Skeletal muscle tissue (tissue), 4 donors: Measurements from ENCODE around the gene ADGRB2. TPM values are rescaled to one million over a fixed set of nuclear protein-coding genes. Genes with fewer than 3 reads are reported as not detected.
"Not testable (repeated sequence)": the region's sequence is repeated elsewhere in the genome, so short reads cannot be mapped to it uniquely, and the experiment has no call there.

Source experiments
- H3K27ac ChIP-seq: one replicate; pipeline ENCODE4 v1.7.0; 2013; ENCODE audit warnings: mild to moderate bottlenecking, low read depth, low read length, inconsistent platforms
- H3K27me3 ChIP-seq, 3 donors: one replicate each; pipeline ENCODE4 v1.7.0; 2013; ENCODE audit warnings: low read length in 3 of 3; ENCODE audit not compliant: control insufficient read depth in 3 of 3, insufficient read depth in 3 of 3
- H3K36me3 ChIP-seq, 3 donors: one replicate each; pipeline ENCODE4 v1.7.0; 2013; ENCODE audit warnings: low read length in 3 of 3; ENCODE audit not compliant: control insufficient read depth in 3 of 3, insufficient read depth in 3 of 3
- H3K4me1 ChIP-seq, 3 donors: one replicate each; pipeline ENCODE4 v1.7.0; 2013; ENCODE audit warnings: low read length in 3 of 3, mild to moderate bottlenecking in 3 of 3; ENCODE audit not compliant: control insufficient read depth in 3 of 3, insufficient read depth in 3 of 3
- H3K4me3 ChIP-seq, 3 donors: one replicate each; pipeline ENCODE4 v1.7.0; 2013; ENCODE audit warnings: low read length in 3 of 3
- H3K9ac ChIP-seq, 3 donors: one replicate each; pipeline ENCODE4 v1.7.0; 2013; ENCODE audit warnings: low read length in 3 of 3, mild to moderate bottlenecking in 3 of 3, moderate library complexity in 2 of 3, low read depth in 1 of 3
- H3K9me3 ChIP-seq, 3 donors: one replicate each; pipeline ENCODE4 v1.7.0; 2013; ENCODE audit warnings: low read length in 3 of 3; ENCODE audit not compliant: control insufficient read depth in 3 of 3
- total RNA-seq: library from RNA; depleted of rRNA; stranded (reverse); fragments of >200 nt; gene quantifications from one replicate; pipeline ENCODE4 v1.2.3, GENCODE V29; 2014
- donor health status: Osteomylitis.

ADGRB2 gene
- total RNA-seq, 1 donor from 2014 or later: 6.3 TPM

GRCh38 chr1:31715087-31715872 lies 48.9 kb downstream of the ADGRB2 start:
- Histone ChIP-seq H3K4me3 (peak overlapping the region; percentile 69 to 84 (median 78)), H3K36me3 (no peaks in the 10 kb centered on the region), H3K4me1 (peaks cover 21 to 38% (median 24%) of the 10 kb centered on the region in 3 donors), H3K27me3 (peaks cover 0 to 5% (median 0%) of the 10 kb centered on the region in 3 donors), H3K9ac (peak overlapping the region; percentile 75 to 87 (median 77)), H3K9me3 (no peaks in the 10 kb centered on the region), H3K27ac (peak overlapping the region; percentile 96)

GRCh38 chr1:31714442-31715086 lies 49.6 kb downstream of the ADGRB2 start:
- H3K9ac ChIP-seq: peak overlapping the region; percentile 74 to 87 (median 77)
- peaks cover 0 to 5% (median 0%) of the 10 kb centered on the region in 3 donors for H3K27me3 ChIP-seq
- H3K36me3 ChIP-seq: no peaks in the 10 kb centered on the region
- H3K9me3 ChIP-seq: no peaks in the 10 kb centered on the region
- H3K4me3 ChIP-seq: peak overlapping the region; percentile 69 to 84 (median 78)
- peak overlapping the region; percentile 96 for H3K27ac ChIP-seq
- peaks cover 21 to 38% (median 24%) of the 10 kb centered on the region in 3 donors for H3K4me1 ChIP-seq

GRCh38 chr1:31712630-31713029 lies 51.5 kb downstream of the ADGRB2 start:
- H3K4me3 ChIP-seq: no peak overlapping the region

GRCh38 chr1:31712068-31712467 lies 52.1 kb downstream of the ADGRB2 start:
- peaks cover 21 to 38% (median 23%) of the 10 kb centered on the region in 3 donors for H3K4me1 ChIP-seq
- peak overlapping the region in 1 of 3 donors; percentile 28 for H3K9ac ChIP-seq

More at GRCh38 chr1:31712630-31713029, 51.5 kb downstream of the ADGRB2 start:
- Histone ChIP-seq H3K36me3 (no peaks in the 10 kb centered on the region), H3K9me3 (no peaks in the 10 kb centered on the region), H3K9ac (peak overlapping the region in 2 of 3 donors; percentile 26 to 28), H3K27me3 (no peaks in the 10 kb centered on the region), H3K27ac (peak overlapping the region; percentile 96), H3K4me1 (peaks cover 21 to 38% (median 23%) of the 10 kb centered on the region in 3 donors)

GRCh38 chr1:31708324-31708723 lies 55.8 kb downstream of the ADGRB2 start:
- Histone ChIP-seq H3K36me3 (no peaks in the 10 kb centered on the region), H3K27ac (no peak overlapping the region), H3K9me3 (no peaks in the 10 kb centered on the region), H3K4me1 (peaks cover 17 to 30% (median 23%) of the 10 kb centered on the region in 3 donors), H3K4me3 (no peak overlapping the region), H3K27me3 (no peaks in the 10 kb centered on the region), H3K9ac (no peak overlapping the region)

More at GRCh38 chr1:31712068-31712467, 52.1 kb downstream of the ADGRB2 start:
- no peak overlapping the region for H3K4me3 ChIP-seq
- peak overlapping the region; percentile 96 for H3K27ac ChIP-seq
- H3K27me3 ChIP-seq: no peaks in the 10 kb centered on the region
- no peaks in the 10 kb centered on the region for H3K9me3 ChIP-seq
- no peaks in the 10 kb centered on the region for H3K36me3 ChIP-seq

- H3K27me3 ChIP-seq: no peaks in the 10 kb centered on the region
- H3K9me3 ChIP-seq: no peaks in the 10 kb centered on the region
- no peak overlapping the region for H3K27ac ChIP-seq
- no peak overlapping the region for H3K9ac ChIP-seq
- peaks cover 18 to 29% (median 22%) of the 10 kb centered on the region in 3 donors for H3K4me1 ChIP-seq
- H3K36me3 ChIP-seq: no peaks in the 10 kb centered on the region
- no peak overlapping the region for H3K4me3 ChIP-seq
Observed at GRCh38 chr1:31707711-31708110, 56.4 kb downstream of the ADGRB2 start.

- not testable (repeated sequence) for H3K4me3 ChIP-seq, H3K36me3 ChIP-seq, H3K27ac ChIP-seq, H3K27me3 ChIP-seq, H3K9ac ChIP-seq, H3K9me3 ChIP-seq
- peaks cover 13 to 28% (median 23%) of the 10 kb centered on the region in 3 donors for H3K4me1 ChIP-seq
Observed at GRCh38 chr1:31707059-31707600, 57.0 kb downstream of the ADGRB2 start.

- no peaks in the 10 kb centered on the region for H3K9me3 ChIP-seq
- peaks cover 15 to 32% (median 29%) of the 10 kb centered on the region in 3 donors for H3K4me1 ChIP-seq
- H3K27ac ChIP-seq: no peak overlapping the region
- no peak overlapping the region for H3K4me3 ChIP-seq
- H3K36me3 ChIP-seq: no peaks in the 10 kb centered on the region
- H3K27me3 ChIP-seq: no peaks in the 10 kb centered on the region
- H3K9ac ChIP-seq: no peak overlapping the region
Observed at GRCh38 chr1:31706384-31707058, 57.6 kb downstream of the ADGRB2 start.

- Histone ChIP-seq H3K27ac (peak overlapping the region; percentile 75), H3K27me3 (no peaks in the 10 kb centered on the region), H3K4me3 (peak overlapping the region in 1 of 3 donors; percentile 41), H3K9ac (peak overlapping the region; percentile 25 to 66 (median 28)), H3K36me3 (no peaks in the 10 kb centered on the region), H3K9me3 (no peaks in the 10 kb centered on the region), H3K4me1 (peaks cover 27 to 45% (median 41%) of the 10 kb centered on the region in 3 donors)
Observed at GRCh38 chr1:31705080-31705866, 58.9 kb downstream of the ADGRB2 start.
